ENCODE measurements around the gene ATXN1.

DNA sequence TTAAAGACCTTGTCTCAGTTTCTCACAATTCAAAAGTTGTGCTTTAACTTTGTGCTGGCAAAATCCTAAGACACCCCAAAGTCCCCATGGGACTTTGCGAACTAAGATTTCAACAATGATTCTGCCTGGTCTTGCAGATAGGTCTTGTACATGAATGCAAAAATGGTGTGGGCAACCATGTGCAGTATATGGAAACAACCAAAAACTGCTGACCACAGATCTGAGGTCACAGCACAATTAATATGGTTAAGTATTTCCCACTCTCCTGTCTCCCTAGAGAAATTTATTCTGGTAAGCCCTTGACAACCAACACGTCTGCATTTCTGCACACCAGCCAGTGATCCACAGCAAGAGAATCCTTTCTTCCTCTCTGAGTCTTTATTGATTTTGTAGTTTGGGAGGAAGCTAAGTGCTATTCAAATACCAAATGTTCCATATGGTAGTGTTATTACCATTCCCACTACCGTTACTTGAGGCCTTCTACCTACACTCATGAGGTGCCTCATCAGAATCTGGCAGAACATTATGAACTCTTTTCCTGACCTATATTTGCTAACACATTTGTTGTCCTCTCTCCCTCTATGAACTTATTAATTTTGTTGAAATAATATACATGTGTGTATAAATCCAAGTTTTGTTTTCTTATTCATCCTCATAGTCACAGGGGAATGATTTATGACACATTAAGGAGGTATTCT lies 178.7 kb downstream of the ATXN1 start:
- TF ChIP-seq SP4 (IDR thresholded peaks at IDR 0.05; ENCODE audit: low read length), result no peak
- no peak for TF ChIP-seq MAFK (IDR thresholded peaks at IDR 0.05; ENCODE audit: low read depth, low read length)
- no peak for TF ChIP-seq ZNF274 (IDR thresholded peaks at IDR 0.05; ENCODE audit: borderline replicate concordance, extremely low read depth, low read length)
- TF ChIP-seq POLR2A (IDR thresholded peaks at IDR 0.05; ENCODE audit: control extremely low read depth in 1 of 2, low read depth in 2 of 2, low read length in 2 of 2), result no peak
- TF ChIP-seq, protein P1, sequence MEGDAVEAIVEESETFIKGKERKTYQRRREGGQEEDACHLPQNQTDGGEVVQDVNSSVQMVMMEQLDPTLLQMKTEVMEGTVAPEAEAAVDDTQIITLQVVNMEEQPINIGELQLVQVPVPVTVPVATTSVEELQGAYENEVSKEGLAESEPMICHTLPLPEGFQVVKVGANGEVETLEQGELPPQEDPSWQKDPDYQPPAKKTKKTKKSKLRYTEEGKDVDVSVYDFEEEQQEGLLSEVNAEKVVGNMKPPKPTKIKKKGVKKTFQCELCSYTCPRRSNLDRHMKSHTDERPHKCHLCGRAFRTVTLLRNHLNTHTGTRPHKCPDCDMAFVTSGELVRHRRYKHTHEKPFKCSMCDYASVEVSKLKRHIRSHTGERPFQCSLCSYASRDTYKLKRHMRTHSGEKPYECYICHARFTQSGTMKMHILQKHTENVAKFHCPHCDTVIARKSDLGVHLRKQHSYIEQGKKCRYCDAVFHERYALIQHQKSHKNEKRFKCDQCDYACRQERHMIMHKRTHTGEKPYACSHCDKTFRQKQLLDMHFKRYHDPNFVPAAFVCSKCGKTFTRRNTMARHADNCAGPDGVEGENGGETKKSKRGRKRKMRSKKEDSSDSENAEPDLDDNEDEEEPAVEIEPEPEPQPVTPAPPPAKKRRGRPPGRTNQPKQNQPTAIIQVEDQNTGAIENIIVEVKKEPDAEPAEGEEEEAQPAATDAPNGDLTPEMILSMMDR (IDR thresholded peaks at IDR 0.05; ENCODE audit: control extremely low read depth in 1 of 3, insufficient read depth in 1 of 3, low read depth in 1 of 3, low read length in 3 of 3), result no peak
- no peak for TF ChIP-seq EP300 (IDR thresholded peaks at IDR 0.05; ENCODE audit: borderline replicate concordance in 1 of 2, low read depth in 2 of 2, low read length in 2 of 2)
- TF ChIP-seq, protein P2, sequence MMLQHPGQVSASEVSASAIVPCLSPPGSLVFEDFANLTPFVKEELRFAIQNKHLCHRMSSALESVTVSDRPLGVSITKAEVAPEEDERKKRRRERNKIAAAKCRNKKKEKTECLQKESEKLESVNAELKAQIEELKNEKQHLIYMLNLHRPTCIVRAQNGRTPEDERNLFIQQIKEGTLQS (IDR thresholded peaks at IDR 0.05; ENCODE audit: insufficient read depth, low read depth, low read length), result no peak
- TF ChIP-seq TCF12 (IDR thresholded peaks at IDR 0.05; ENCODE audit: low read depth, low read length), result no peak
- TF ChIP-seq EZH2 (IDR thresholded peaks at IDR 0.05; ENCODE audit: low read depth, low read length, severe bottlenecking), result no peak
